ENCODE data around the gene CNTRL.

The CNTRL gene

GRCh38 chr9:121210536-121210935 is 135.8 kb downstream of the CNTRL start:
- in situ Hi-C loops (cut with HindIII; ENCODE audit: low pct_unique_long_range_greater_than_20kb, low sequenced_read_pairs), result no loop called here
- DNase-seq (ENCODE audit: low read depth in 1 of 2, low spot score in 1 of 2), result no peak
- TF ChIP-seq JUND (IDR thresholded peaks at IDR 0.05; ENCODE audit: low read depth), result no peak

GRCh38 chr9:121213136-121213806 is 138.5 kb downstream of the CNTRL start:
- peak; percentile 82 to 96 for DNase-seq (ENCODE audit: low read depth in 1 of 2, low spot score in 1 of 2)
- in situ Hi-C loops (cut with HindIII; ENCODE audit: low pct_unique_long_range_greater_than_20kb, low sequenced_read_pairs), result no loop called here
- no peak for TF ChIP-seq JUND (IDR thresholded peaks at IDR 0.05; ENCODE audit: low read depth)

DNA sequence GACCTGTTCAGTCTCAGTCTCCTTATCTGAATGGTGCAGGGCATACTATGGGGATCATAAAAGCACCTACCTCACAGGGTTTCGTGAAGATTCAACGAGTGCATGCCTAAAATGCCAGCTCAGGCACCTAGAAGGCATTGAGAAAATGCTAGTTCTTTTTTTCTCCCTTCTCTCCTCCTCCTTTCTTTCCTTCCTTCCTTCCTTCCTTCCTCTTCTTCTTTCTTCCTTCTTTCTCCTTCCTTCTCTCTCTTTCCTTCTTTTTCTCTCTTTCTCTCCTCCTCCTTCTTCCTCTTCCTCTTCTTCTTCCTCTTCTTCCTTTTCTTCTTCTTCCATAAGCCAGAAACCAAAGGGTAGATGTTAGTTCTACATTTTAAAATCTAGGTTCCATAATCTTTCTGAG is 139.2 kb downstream of the CNTRL start:
- in situ Hi-C loops (cut with HindIII; ENCODE audit: low pct_unique_long_range_greater_than_20kb, low sequenced_read_pairs), result no loop called here
- no peak for TF ChIP-seq JUND (IDR thresholded peaks at IDR 0.05; ENCODE audit: low read depth)
- no peak for DNase-seq (ENCODE audit: low read depth in 1 of 2, low spot score in 1 of 2)

DNA sequence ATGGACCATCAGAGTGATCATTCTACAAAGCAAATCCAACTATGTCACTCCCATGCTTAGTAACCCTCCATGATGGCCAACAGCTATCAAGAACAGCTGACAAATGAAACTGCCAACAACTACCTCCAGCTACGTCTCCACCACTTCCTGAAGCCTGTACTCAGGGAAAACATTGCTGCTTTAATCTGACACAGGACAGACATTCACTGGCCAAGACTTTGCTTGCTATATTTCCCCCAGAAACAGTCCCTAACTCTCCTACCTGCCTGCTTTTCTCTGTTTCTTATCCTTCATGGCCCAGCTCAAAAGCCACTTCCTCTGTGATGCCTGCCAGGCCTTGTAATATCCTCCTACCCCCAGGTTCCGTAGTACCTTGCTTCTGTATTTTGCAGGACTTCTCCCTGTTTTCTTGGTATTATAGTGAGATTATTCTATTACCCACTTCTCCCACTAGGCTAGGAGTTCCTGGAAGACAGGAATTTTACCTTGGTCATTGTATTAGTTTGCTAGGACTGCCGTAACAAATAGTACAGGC is 141.6 kb downstream of the CNTRL start:
- in situ Hi-C loops (cut with HindIII; ENCODE audit: low pct_unique_long_range_greater_than_20kb, low sequenced_read_pairs), result no loop called here
- DNase-seq (ENCODE audit: low read depth in 1 of 2, low spot score in 1 of 2), result no peak
- TF ChIP-seq JUND (IDR thresholded peaks at IDR 0.05; ENCODE audit: low read depth), result no peak

DNA sequence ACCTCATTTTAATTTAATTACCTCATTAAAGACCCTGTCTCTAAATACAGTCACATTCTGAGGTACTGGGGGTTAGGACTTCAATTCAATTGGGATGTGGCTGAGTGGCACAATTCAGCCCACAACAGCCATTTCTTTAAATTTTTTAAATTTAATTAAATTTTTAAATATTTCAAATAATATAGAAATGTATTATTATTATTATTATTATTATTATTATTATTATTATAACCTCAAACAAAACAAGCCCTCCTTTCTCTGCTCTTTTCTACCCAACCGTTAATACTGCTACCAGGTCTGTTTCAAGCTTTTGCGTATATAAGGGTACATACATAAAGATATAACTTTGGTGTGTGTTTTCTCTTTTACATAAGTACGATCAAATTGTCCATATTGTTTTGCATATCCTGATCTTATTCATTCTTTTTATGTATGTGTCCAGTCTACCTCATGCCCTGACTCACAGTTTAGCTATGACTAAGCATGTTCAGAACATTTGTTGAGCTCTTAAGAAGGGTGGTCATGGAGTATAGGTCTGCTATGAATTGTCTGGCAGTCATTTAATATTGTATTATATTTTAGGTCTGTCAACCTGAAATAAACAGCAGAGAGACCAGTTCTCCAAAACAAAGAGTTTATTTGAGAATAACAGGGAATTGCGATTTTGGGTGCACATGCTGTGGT is 143.0 kb downstream of the CNTRL start:
- no peak for DNase-seq (ENCODE audit: low read depth in 1 of 2, low spot score in 1 of 2)
- in situ Hi-C loops (cut with HindIII; ENCODE audit: low pct_unique_long_range_greater_than_20kb, low sequenced_read_pairs), result no loop called here
- no peak for TF ChIP-seq JUND (IDR thresholded peaks at IDR 0.05; ENCODE audit: low read depth)

DNA sequence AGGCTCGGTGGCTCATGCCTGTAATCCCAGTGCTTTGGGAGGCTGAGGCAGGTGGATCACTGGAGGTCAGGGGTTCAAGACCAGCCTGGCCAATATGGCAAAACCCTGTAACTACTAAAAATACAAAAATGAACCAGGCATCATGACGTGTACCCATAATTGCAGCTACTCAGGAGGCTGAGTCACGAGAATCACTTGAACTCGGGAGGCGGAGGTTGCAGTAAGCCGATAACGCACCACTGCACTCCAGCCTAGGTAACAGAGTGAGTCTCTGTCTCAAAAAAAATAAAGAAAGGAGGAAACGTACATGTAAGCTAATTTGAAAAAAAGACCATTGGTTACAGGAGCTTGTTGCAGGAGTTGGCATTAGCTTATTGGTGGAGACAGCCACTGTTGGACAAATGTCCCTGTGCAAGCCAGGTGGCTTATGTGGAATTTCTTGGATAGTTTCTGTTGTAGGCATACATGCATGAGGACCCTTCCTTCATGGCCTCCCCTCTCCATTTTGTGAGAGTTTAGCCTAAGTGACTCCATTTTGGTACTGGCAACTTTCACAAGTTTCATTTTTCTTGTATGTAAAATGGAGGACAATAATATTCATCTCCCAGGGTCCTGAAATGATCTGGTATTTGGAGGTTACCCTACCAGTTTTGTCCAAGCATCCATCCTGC is 143.7 kb downstream of the CNTRL start:
- in situ Hi-C loops (cut with HindIII; ENCODE audit: low pct_unique_long_range_greater_than_20kb, low sequenced_read_pairs), result no loop called here
- TF ChIP-seq JUND (IDR thresholded peaks at IDR 0.05; ENCODE audit: low read depth), result no peak
- DNase-seq (ENCODE audit: low read depth in 1 of 2, low spot score in 1 of 2), result no peak

GRCh38 chr9:121219530-121219929 is 144.8 kb downstream of the CNTRL start:
- DNase-seq (ENCODE audit: low read depth in 1 of 2, low spot score in 1 of 2), result no peak
- in situ Hi-C loops (cut with HindIII; ENCODE audit: low pct_unique_long_range_greater_than_20kb, low sequenced_read_pairs), result no loop called here
- TF ChIP-seq JUND (IDR thresholded peaks at IDR 0.05; ENCODE audit: low read depth), result no peak

DNA sequence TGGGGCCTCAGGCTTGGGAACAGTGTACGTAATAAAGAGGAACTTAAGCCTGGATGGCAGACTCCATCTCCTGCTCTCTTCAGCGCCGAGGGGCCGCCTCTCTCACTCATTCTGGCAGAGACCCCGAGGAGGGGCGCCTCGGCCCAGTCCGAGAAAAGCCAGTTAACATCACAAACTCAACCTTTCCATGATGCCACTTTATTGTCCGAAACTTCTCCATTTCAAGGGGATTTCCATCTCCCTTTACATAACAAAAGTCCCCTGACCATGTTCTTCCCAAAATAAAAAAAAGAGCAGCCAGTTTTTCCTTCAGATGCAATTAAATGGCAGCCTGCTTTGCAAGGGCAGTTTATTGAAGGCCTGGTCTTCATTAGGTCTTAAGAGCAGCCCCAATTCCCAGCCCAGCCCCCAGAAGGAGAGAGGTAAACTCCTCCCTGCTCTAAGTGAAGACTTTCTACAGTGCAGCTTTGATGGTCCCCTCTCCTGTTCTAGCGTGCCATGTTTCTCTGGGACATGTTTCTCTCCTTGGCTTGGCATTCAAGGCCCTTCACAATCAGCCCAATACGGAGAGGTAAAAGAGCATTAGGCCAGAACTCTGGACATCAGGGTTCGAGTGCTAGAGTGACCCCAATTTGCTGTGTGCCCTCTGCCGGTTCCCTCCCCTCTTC is 146.4 kb downstream of the CNTRL start:
- TF ChIP-seq JUND (IDR thresholded peaks at IDR 0.05; ENCODE audit: low read depth), result no peak
- no peak for DNase-seq (ENCODE audit: low read depth in 1 of 2, low spot score in 1 of 2)
- in situ Hi-C loops (cut with HindIII; ENCODE audit: low pct_unique_long_range_greater_than_20kb, low sequenced_read_pairs), result no loop called here

DNA sequence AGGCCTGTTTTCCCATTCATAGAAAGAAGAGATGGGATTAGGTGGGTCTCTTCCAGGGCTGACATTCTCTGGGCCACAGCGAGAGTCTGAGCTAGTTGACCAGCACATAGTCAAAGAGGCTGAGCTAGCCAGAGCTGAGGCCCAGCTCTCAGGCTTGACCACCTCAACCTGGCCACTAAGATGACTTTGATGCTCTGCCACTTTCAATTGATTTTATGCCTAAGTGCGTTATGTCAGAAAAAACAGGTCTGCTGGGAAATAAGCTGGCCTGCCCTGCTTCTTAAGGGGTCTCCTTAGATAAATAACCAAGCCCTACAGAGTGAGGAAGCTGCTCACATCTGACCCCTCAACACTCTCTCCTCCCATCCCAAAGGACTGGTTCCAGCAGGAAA is 146.9 kb downstream of the CNTRL start:
- TF ChIP-seq JUND (IDR thresholded peaks at IDR 0.05; ENCODE audit: low read depth), result no peak
- DNase-seq (ENCODE audit: low read depth in 1 of 2, low spot score in 1 of 2), result no peak
- in situ Hi-C loops (cut with HindIII; ENCODE audit: low pct_unique_long_range_greater_than_20kb, low sequenced_read_pairs), result no loop called here

GRCh38 chr9:121222524-121223171 is 147.9 kb downstream of the CNTRL start:
- in situ Hi-C loops (cut with HindIII; ENCODE audit: low pct_unique_long_range_greater_than_20kb, low sequenced_read_pairs), result no loop called here
- DNase-seq (ENCODE audit: low read depth in 1 of 2, low spot score in 1 of 2), result peak; percentile 23 to 77
- TF ChIP-seq JUND (IDR thresholded peaks at IDR 0.05; ENCODE audit: low read depth), result no peak

DNA sequence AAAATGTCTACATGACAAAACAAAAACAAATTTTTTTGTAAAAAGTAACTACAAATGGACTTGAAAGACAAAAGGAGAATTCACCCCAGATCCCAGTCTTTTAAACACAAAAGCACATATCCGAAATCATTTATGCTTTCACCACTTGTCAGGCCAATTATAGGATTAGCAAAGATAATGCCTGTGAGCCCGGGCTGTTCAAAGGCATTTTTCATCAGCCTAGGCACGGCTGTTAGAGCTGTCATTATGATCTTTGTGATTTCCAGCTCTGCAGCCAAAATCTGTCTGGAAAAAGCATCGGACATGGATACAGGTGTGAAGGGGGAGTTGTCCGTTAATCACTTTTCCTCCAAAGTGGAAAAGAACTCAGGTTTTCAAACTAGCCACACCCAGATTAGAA is 150.5 kb downstream of the CNTRL start:
- TF ChIP-seq JUND (IDR thresholded peaks at IDR 0.05; ENCODE audit: low read depth), result no peak
- in situ Hi-C loops (cut with HindIII; ENCODE audit: low pct_unique_long_range_greater_than_20kb, low sequenced_read_pairs), result no loop called here
- no peak for DNase-seq (ENCODE audit: low read depth in 1 of 2, low spot score in 1 of 2)

DNA sequence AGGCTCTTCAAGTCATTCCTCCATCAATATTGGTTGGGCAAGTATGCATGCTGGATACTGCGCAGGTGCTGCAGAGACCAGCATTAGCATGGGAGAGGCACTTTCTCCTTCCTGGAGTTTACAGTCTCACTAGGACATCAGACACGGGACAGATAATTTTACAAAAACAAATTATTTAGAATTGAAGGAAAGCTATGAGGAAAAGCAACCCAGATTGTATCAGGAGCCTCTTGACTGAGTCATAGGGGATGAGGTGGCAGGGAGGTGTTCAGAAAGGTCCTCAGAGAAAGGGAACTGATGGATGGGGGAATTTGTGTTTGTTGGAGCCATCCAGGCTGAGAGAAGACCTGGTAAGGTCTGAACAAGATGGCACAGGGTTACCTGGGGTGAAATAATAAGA is 151.4 kb downstream of the CNTRL start:
- no peak for TF ChIP-seq JUND (IDR thresholded peaks at IDR 0.05; ENCODE audit: low read depth)
- DNase-seq (ENCODE audit: low read depth in 1 of 2, low spot score in 1 of 2), result no peak
- in situ Hi-C loops (cut with HindIII; ENCODE audit: low pct_unique_long_range_greater_than_20kb, low sequenced_read_pairs), result no loop called here

Measured in T47D (cell line).